Measurements from ENCODE around the gene BAIAP3.

Gene BAIAP3

GRCh38 chr16:1333854-1334700, 632 bp downstream of the BAIAP3 start:
- no peak for DNase-seq

GRCh38 chr16:1334739-1335138, 1.3 kb downstream of the BAIAP3 start:
- no peak for DNase-seq

- no peak for DNase-seq
Measured at GRCh38 chr16:1335211-1335971, 1.9 kb downstream of the BAIAP3 start.

GRCh38 chr16:1335996-1336395, 2.6 kb downstream of the BAIAP3 start:
- DNase-seq: no peak

GRCh38 chr16:1336619-1337018, 3.2 kb downstream of the BAIAP3 start:
- no peak for DNase-seq

GRCh38 chr16:1337486-1337885, 4.0 kb downstream of the BAIAP3 start:
- DNase-seq: no peak

GRCh38 chr16:1338119-1338730, 4.8 kb downstream of the BAIAP3 start:
- DNase-seq: peak in 1 of 2 experiments; percentile 3

- no peak for DNase-seq
Measured at GRCh38 chr16:1338855-1339675, 5.6 kb downstream of the BAIAP3 start.

- DNase-seq: no peak
Measured at GRCh38 chr16:1340730-1341494, 7.5 kb downstream of the BAIAP3 start.

GRCh38 chr16:1341495-1342420, 8.3 kb downstream of the BAIAP3 start:
- DNase-seq: no peak

- DNase-seq: peak; percentile 93 to 94
Measured at GRCh38 chr16:1342526-1343427, 9.3 kb downstream of the BAIAP3 start.

GRCh38 chr16:1343428-1344242, 10.2 kb downstream of the BAIAP3 start:
- DNase-seq: no peak

- no peak for DNase-seq
Measured at GRCh38 chr16:1344499-1344898, 11.1 kb downstream of the BAIAP3 start.

GRCh38 chr16:1345087-1345486, 11.6 kb downstream of the BAIAP3 start:
- no peak for DNase-seq

- no peak for DNase-seq
Measured at GRCh38 chr16:1345651-1346421, 12.4 kb downstream of the BAIAP3 start.

GRCh38 chr16:1346422-1347285, 13.2 kb downstream of the BAIAP3 start:
- DNase-seq: no peak

- DNase-seq: no peak
Measured at GRCh38 chr16:1347286-1347855, 13.9 kb downstream of the BAIAP3 start.

All from Kasumi-1 (cell line).